Measurements from ENCODE around the gene FAF1. TPM values are rescaled to one million over a fixed set of nuclear protein-coding genes. Genes with fewer than 3 reads are reported as not detected.
"Not testable (repeated sequence)": the region's sequence is repeated elsewhere in the genome, so short reads cannot be mapped to it uniquely, and the experiment has no call there.

Gene FAF1
- total and polyA plus RNA-seq, 9 donors = 23.1 to 76.0 (median 57.1) TPM

GRCh38 chr1:50766688-50767087 is 193.4 kb downstream of the FAF1 start:
- no peaks in the 10 kb centered on the region for H3K9me3 ChIP-seq
- intact Hi-C loops (cut with DNase I) = no loop called here
- TF ChIP-seq EP300 (IDR thresholded peaks at IDR 0.05) (no peak), CTCF (IDR thresholded peaks at IDR 0.05) (no peak), POLR2A (IDR thresholded peaks at IDR 0.05) (no peak)
- H3K4me1 ChIP-seq (ENCODE audit: insufficient read depth) = peaks cover 2% of the 10 kb centered on the region
- no peak for DNase-seq
- no peak overlapping the region for H3K27ac ChIP-seq
- H3K4me3 ChIP-seq = no peak overlapping the region
- no peaks in the 10 kb centered on the region for H3K27me3 ChIP-seq
- no peaks in the 10 kb centered on the region for H3K36me3 ChIP-seq

- DNase-seq; H3K4me3 ChIP-seq; H3K9me3 ChIP-seq; H3K36me3 ChIP-seq; H3K27me3 ChIP-seq; intact Hi-C loops (cut with DNase I); H3K4me1 ChIP-seq (ENCODE audit: insufficient read depth); H3K27ac ChIP-seq: not testable (repeated sequence)
- WGBS, 3 donors = 97 to 99% (median 98%) methylated on average over 3 of the region's 3 CpGs
Measured at GRCh38 chr1:50756543-50756942, 203.5 kb downstream of the FAF1 start.

GRCh38 chr1:50754764-50755163 is 205.3 kb downstream of the FAF1 start:
- H3K4me3 ChIP-seq; H3K27ac ChIP-seq; intact Hi-C loops (cut with DNase I); H3K36me3 ChIP-seq; H3K9me3 ChIP-seq; H3K27me3 ChIP-seq; DNase-seq; H3K4me1 ChIP-seq (ENCODE audit: insufficient read depth): not testable (repeated sequence)
- 87 to 96% (median 88%) methylated on average over 1 of the region's 1 CpG for WGBS, 3 donors

- Histone ChIP-seq H3K27me3 (no peaks in the 10 kb centered on the region), H3K4me3 (no peak overlapping the region), H3K36me3 (no peaks in the 10 kb centered on the region), H3K9me3 (no peaks in the 10 kb centered on the region), H3K4me1 (ENCODE audit: insufficient read depth) (no peaks in the 10 kb centered on the region), H3K27ac (no peak overlapping the region)
- DNase-seq = no peak
- intact Hi-C loops (cut with DNase I) = no loop called here
- TF ChIP-seq CTCF (IDR thresholded peaks at IDR 0.05) = no peak
- no peak for TF ChIP-seq EP300 (IDR thresholded peaks at IDR 0.05)
- no peak for TF ChIP-seq POLR2A (IDR thresholded peaks at IDR 0.05)
- 51 to 56% (median 52%) methylated on average over 2 of the region's 2 CpGs for WGBS, 3 donors
Measured at GRCh38 chr1:50750021-50750619, 209.9 kb downstream of the FAF1 start.

- no peaks in the 10 kb centered on the region for H3K36me3 ChIP-seq
- DNase-seq = no peak
- TF ChIP-seq POLR2A (IDR thresholded peaks at IDR 0.05) (no peak), EP300 (IDR thresholded peaks at IDR 0.05) (no peak), CTCF (IDR thresholded peaks at IDR 0.05) (no peak)
- H3K4me3 ChIP-seq = no peak overlapping the region
- intact Hi-C loops (cut with DNase I) = no loop called here
- no peaks in the 10 kb centered on the region for H3K9me3 ChIP-seq
- 85 to 94% (median 91%) methylated on average over 1 of the region's 1 CpG for WGBS, 3 donors
- H3K27me3 ChIP-seq = no peaks in the 10 kb centered on the region
- H3K27ac ChIP-seq = no peak overlapping the region
- H3K4me1 ChIP-seq (ENCODE audit: insufficient read depth) = no peaks in the 10 kb centered on the region
Measured at GRCh38 chr1:50747394-50747793, 212.7 kb downstream of the FAF1 start.

Measured in ovary (tissue), 9 donors.